ENCODE results near the gene DTX1.

Gene DTX1

GRCh38 chr12:113070117-113070906, 13.8 kb downstream of the DTX1 start:
- CTCF ChIA-PET: interaction anchor here (0.5 to 1.8 kb wide), 4 partner anchors 21 to 104 kb away, joined by 3 to 10 read pairs (median 4); no protein-coding TSS in a partner anchor
- H3K9me3 ChIP-seq (ENCODE audit: control insufficient read depth, insufficient read depth, low read depth, low read length): no peaks in the 10 kb centered on the region
- H3K27ac ChIP-seq (ENCODE audit: extremely low read depth, low read depth, low read length): no peak overlapping the region
- 0 out of 2 replicates have a peak, but pooled peaks cover 2% of the 10 kb centered on the region for H3K4me1 ChIP-seq (ENCODE audit: control insufficient read depth, insufficient read depth, low read length)
- no peak overlapping the region for H3K4me3 ChIP-seq (ENCODE audit: low read depth, low read length)
- H3K36me3 ChIP-seq (ENCODE audit: control insufficient read depth in 2 of 2, insufficient read depth in 1 of 2, low read length in 2 of 2): no peaks in the 10 kb centered on the region
- TF ChIP-seq, protein P1, sequence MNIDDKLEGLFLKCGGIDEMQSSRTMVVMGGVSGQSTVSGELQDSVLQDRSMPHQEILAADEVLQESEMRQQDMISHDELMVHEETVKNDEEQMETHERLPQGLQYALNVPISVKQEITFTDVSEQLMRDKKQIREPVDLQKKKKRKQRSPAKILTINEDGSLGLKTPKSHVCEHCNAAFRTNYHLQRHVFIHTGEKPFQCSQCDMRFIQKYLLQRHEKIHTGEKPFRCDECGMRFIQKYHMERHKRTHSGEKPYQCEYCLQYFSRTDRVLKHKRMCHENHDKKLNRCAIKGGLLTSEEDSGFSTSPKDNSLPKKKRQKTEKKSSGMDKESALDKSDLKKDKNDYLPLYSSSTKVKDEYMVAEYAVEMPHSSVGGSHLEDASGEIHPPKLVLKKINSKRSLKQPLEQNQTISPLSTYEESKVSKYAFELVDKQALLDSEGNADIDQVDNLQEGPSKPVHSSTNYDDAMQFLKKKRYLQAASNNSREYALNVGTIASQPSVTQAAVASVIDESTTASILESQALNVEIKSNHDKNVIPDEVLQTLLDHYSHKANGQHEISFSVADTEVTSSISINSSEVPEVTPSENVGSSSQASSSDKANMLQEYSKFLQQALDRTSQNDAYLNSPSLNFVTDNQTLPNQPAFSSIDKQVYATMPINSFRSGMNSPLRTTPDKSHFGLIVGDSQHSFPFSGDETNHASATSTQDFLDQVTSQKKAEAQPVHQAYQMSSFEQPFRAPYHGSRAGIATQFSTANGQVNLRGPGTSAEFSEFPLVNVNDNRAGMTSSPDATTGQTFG (tag by site-specific recombination; IDR thresholded peaks at IDR 0.05; ENCODE audit: borderline replicate concordance): no peak
- TF ChIP-seq ZNF133 (tag by site-specific recombination; IDR thresholded peaks at IDR 0.05) (no peak), ZNF610 (tag by site-specific recombination; IDR thresholded peaks at IDR 0.05; ENCODE audit: borderline replicate concordance) (no peak)
- TF ChIP-seq, protein P2, sequence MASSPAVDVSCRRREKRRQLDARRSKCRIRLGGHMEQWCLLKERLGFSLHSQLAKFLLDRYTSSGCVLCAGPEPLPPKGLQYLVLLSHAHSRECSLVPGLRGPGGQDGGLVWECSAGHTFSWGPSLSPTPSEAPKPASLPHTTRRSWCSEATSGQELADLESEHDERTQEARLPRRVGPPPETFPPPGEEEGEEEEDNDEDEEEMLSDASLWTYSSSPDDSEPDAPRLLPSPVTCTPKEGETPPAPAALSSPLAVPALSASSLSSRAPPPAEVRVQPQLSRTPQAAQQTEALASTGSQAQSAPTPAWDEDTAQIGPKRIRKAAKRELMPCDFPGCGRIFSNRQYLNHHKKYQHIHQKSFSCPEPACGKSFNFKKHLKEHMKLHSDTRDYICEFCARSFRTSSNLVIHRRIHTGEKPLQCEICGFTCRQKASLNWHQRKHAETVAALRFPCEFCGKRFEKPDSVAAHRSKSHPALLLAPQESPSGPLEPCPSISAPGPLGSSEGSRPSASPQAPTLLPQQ (tag by site-specific recombination; IDR thresholded peaks at IDR 0.05): no peak
- TF ChIP-seq, protein P3, sequence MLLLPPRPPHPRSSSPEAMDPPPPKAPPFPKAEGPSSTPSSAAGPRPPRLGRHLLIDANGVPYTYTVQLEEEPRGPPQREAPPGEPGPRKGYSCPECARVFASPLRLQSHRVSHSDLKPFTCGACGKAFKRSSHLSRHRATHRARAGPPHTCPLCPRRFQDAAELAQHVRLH (tag by site-specific recombination; IDR thresholded peaks at IDR 0.05): peak; percentile 29; the same call in 1 of the 2 replicates
- POLR2A ChIA-PET: interaction anchor here (0.7 kb wide), 1 partner anchor 107 kb away, joined by 3 read pairs; no protein-coding TSS in a partner anchor

DNA sequence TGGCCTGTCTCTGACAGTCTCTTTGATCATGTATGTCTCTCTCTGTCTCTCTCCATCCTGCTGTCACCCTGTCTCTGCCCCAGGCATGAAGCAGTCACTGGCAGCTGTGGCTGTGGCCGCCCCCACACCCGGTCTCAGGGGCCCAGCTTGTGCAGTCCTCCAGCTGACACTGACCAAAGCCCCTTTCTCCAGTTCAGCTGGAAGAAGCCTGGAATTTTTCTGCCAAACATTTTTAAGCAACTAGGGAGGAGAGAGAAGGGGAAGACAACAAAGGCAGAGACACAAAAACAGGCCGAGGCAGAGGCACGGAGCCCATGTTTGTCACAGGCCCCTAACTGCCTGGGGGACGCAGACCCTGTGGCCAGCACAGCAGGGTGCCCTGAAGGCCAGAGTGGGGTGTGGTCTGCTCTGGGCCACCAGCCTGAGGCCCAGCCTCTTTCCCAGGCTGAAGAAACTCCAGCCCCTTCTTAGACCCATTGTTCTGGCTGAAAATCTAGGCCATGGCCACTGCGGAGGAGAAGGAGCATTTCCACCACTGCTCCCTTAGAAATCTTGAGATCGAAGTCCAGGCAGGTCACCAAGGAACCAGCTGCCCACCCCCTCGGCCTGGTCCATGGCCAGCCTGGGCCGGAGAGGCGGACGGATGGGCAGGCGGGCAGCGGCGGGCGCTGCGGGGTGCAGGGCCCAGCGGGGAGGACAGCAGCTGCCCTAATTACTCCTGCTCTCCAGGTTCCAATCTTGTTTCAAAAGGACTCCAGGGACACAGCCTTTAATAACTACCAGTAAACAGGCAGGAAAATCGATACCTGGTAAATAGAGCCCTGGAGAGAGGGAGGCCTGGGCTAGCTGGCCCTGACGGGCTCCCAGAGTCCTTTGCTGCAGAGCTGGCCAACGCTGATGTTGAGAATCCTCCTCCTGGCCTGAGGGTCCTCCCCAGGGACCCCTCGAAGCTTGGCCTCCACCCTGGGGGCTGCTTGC, 14.9 kb downstream of the DTX1 start:
- CTCF ChIA-PET: interaction anchor here (0.5 to 1.8 kb wide), 5 partner anchors 22 to 102 kb away, joined by 3 to 10 read pairs (median 4); no protein-coding TSS in a partner anchor
- no peak for TF ChIP-seq ZNF112 (tag by site-specific recombination; IDR thresholded peaks at IDR 0.05)
- peak; percentile 37; the same call in 1 of the 2 replicates for TF ChIP-seq ZBTB17 (tag by site-specific recombination; IDR thresholded peaks at IDR 0.05)
- no peak for TF ChIP-seq KLF8 (tag by site-specific recombination; IDR thresholded peaks at IDR 0.05)
- TF ChIP-seq, protein P4, sequence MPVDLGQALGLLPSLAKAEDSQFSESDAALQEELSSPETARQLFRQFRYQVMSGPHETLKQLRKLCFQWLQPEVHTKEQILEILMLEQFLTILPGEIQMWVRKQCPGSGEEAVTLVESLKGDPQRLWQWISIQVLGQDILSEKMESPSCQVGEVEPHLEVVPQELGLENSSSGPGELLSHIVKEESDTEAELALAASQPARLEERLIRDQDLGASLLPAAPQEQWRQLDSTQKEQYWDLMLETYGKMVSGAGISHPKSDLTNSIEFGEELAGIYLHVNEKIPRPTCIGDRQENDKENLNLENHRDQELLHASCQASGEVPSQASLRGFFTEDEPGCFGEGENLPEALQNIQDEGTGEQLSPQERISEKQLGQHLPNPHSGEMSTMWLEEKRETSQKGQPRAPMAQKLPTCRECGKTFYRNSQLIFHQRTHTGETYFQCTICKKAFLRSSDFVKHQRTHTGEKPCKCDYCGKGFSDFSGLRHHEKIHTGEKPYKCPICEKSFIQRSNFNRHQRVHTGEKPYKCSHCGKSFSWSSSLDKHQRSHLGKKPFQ (tag by site-specific recombination; IDR thresholded peaks at IDR 0.05): no peak
- TF ChIP-seq IKZF3 (tag by site-specific recombination; IDR thresholded peaks at IDR 0.05): no peak
- TF ChIP-seq, protein P2 (tag by site-specific recombination; IDR thresholded peaks at IDR 0.05): no peak
- TF ChIP-seq ZNF76 (tag by site-specific recombination; IDR thresholded peaks at IDR 0.05; ENCODE audit: borderline replicate concordance, low read depth): no peak
- no peaks in the 10 kb centered on the region for H3K36me3 ChIP-seq (ENCODE audit: control insufficient read depth in 2 of 2, insufficient read depth in 1 of 2, low read length in 2 of 2)
- POLR2A ChIA-PET: interaction anchor here (0.7 kb wide), 1 partner anchor 106 kb away, joined by 3 read pairs; no protein-coding TSS in a partner anchor
- H3K27ac ChIP-seq (ENCODE audit: extremely low read depth, low read depth, low read length): no peak overlapping the region
- 0 out of 2 replicates have a peak, but pooled peaks cover 2% of the 10 kb centered on the region for H3K4me1 ChIP-seq (ENCODE audit: control insufficient read depth, insufficient read depth, low read length)
- no peak overlapping the region for H3K4me3 ChIP-seq (ENCODE audit: low read depth, low read length)
- H3K9me3 ChIP-seq (ENCODE audit: control insufficient read depth, insufficient read depth, low read depth, low read length): no peaks in the 10 kb centered on the region

Measured in HEK293 (cell line).